ENCODE measurements around the gene DTD1. TPM values are rescaled to one million over a fixed set of nuclear protein-coding genes. Genes with fewer than 3 reads are reported as not detected.

DTD1 gene
- total RNA-seq, 3 donors from 2014 or later (not counting 1 experiment from before 2014, with no cell fraction given), result 23.4 to 28.4 (median 24.1) TPM

- Histone ChIP-seq H3K9me3 (ENCODE audit: control insufficient read depth, insufficient read depth, low read length) (no peaks in the 10 kb centered on the region), H3K36me3 (ENCODE audit: control insufficient read depth, insufficient read depth, low read length) (peaks cover 2% of the 10 kb centered on the region), H3K4me1 (ENCODE audit: control insufficient read depth, insufficient read depth, low read length) (peaks cover 5% of the 10 kb centered on the region), H3K27ac (ENCODE audit: low read length) (no peak overlapping the region), H3K4me3 (ENCODE audit: low read length) (no peak overlapping the region), H3K27me3 (ENCODE audit: control insufficient read depth, insufficient read depth, low read length) (no peaks in the 10 kb centered on the region)
- H3K9me3 Mint-ChIP-seq, result no peaks in the 10 kb centered on the region
- no peaks in the 10 kb centered on the region for H3K36me3 Mint-ChIP-seq
- peaks cover 17 to 26% of the 10 kb centered on the region in 2 donors for H3K4me1 Mint-ChIP-seq
- ATAC-seq (no peak), DNase-seq (no peak)
- H3K4me3 Mint-ChIP-seq, result no peak overlapping the region
- intact Hi-C loops (cut with micrococcal nuclease), result no loop called here
- TF ChIP-seq CTCF (IDR thresholded peaks at IDR 0.05), result no peak
- H3K27ac Mint-ChIP-seq, result no peak overlapping the region
- no peaks in the 10 kb centered on the region for H3K27me3 Mint-ChIP-seq (ENCODE audit: low read depth in 2 of 2)
- 98% methylated on average over 11 of the region's 11 CpGs for WGBS (ENCODE audit: insufficient coverage)
These were observed 156.0 kb downstream of the DTD1 start for GRCh38 chr20:18743665-18744440.

- Histone ChIP-seq H3K4me1 (ENCODE audit: control insufficient read depth, insufficient read depth, low read length) (no peaks in the 10 kb centered on the region), H3K4me3 (ENCODE audit: low read length) (no peak overlapping the region), H3K9me3 (ENCODE audit: control insufficient read depth, insufficient read depth, low read length) (no peaks in the 10 kb centered on the region), H3K27ac (ENCODE audit: low read length) (no peak overlapping the region), H3K27me3 (ENCODE audit: control insufficient read depth, insufficient read depth, low read length) (no peaks in the 10 kb centered on the region), H3K36me3 (ENCODE audit: control insufficient read depth, insufficient read depth, low read length) (peaks cover 2% of the 10 kb centered on the region)
- WGBS (ENCODE audit: insufficient coverage), result 85% methylated on average over 5 of the region's 5 CpGs
- Mint-ChIP-seq H3K4me3 (no peak overlapping the region), H3K36me3 (no peaks in the 10 kb centered on the region), H3K9me3 (no peaks in the 10 kb centered on the region), H3K27me3 (ENCODE audit: low read depth in 2 of 2) (no peaks in the 10 kb centered on the region), H3K4me1 (peaks cover 5 to 29% of the 10 kb centered on the region in 2 donors), H3K27ac (no peak overlapping the region)
- no peak for TF ChIP-seq CTCF (IDR thresholded peaks at IDR 0.05)
- intact Hi-C loops (cut with micrococcal nuclease), result loop anchor here (5.0 kb wide), 1 partner anchor 45 kb away; no protein-coding TSS in a partner anchor
- DNase-seq (no peak), ATAC-seq (no peak)
These were observed 159.2 kb downstream of the DTD1 start for GRCh38 chr20:18747090-18747489.

GRCh38 chr20:18748987-18749386 lies 161.1 kb downstream of the DTD1 start:
- no peak for DNase-seq
- no peak for ATAC-seq
- H3K36me3 ChIP-seq (ENCODE audit: control insufficient read depth, insufficient read depth, low read length), result peaks cover 2% of the 10 kb centered on the region
- Mint-ChIP-seq H3K4me3 (no peak overlapping the region), H3K27me3 (ENCODE audit: low read depth in 2 of 2) (no peaks in the 10 kb centered on the region), H3K36me3 (no peaks in the 10 kb centered on the region), H3K9me3 (no peaks in the 10 kb centered on the region), H3K27ac (no peak overlapping the region), H3K4me1 (peaks cover 11 to 32% of the 10 kb centered on the region in 2 donors)
- no peaks in the 10 kb centered on the region for H3K9me3 ChIP-seq (ENCODE audit: control insufficient read depth, insufficient read depth, low read length)
- no peak overlapping the region for H3K4me3 ChIP-seq (ENCODE audit: low read length)
- no peak for TF ChIP-seq CTCF (IDR thresholded peaks at IDR 0.05)
- intact Hi-C loops (cut with micrococcal nuclease), result loop anchor here (5.0 kb wide), 1 partner anchor 43 kb away; no protein-coding TSS in a partner anchor
- 98% methylated on average over 5 of the region's 5 CpGs for WGBS (ENCODE audit: insufficient coverage)
- H3K4me1 ChIP-seq (ENCODE audit: control insufficient read depth, insufficient read depth, low read length), result peaks cover under 1% of the 10 kb centered on the region
- no peak overlapping the region for H3K27ac ChIP-seq (ENCODE audit: low read length)
- H3K27me3 ChIP-seq (ENCODE audit: control insufficient read depth, insufficient read depth, low read length), result no peaks in the 10 kb centered on the region
